ENCODE data around the gene TIFAB.

DNA sequence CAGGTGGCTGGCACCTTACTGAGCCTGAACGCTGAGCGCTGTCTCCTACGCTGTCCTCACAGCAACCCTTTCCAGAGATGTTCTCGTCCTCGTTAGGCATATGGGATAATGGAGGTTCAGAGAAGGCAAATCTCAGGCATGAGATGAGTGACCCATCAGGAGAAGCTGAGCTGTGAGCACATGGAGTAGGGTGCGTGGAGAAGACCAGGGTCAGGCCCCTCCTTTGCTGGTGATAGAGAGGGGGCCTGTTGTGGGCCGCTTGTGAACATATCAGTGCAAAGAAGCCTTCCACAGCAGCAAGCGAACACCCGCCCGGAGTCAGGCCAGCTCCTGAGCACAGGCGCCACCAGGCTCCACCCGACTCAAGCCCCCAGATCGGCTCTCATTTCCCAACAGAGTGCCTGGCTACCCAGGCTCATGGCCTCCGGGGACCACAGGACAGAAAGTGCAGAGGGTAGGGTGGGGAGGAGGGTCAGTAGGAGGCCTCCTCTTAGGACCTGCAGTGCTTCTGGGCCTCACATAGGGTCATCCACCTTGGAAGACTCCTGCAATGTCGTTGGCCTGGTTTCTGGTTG is 15.0 kb upstream of the TIFAB start:
- TF ChIP-seq CTCF (IDR thresholded peaks at IDR 0.05; ENCODE audit: low read depth, low read length, poor library complexity, severe bottlenecking) = no peak
- no peak for TF ChIP-seq EZH2phosphoT487 (IDR thresholded peaks at IDR 0.05; ENCODE audit: borderline replicate concordance, low read length)
